PC-9 (cell line): ENCODE measurements around the gene WNT4. TPM values are rescaled to one million over a fixed set of nuclear protein-coding genes. Genes with fewer than 3 reads are reported as not detected.

ENCODE experiments used
- BruUV-seq: library from RNA; stranded (reverse); fragments of 400-500 nt; replicated peaks from 2 replicates; lab custom pipeline; 2021; lab: Mats Ljungman, UMichigan
- CTCF ChIA-PET: fragments of 300-600 bp; sonication (Branson Sonifier 250); formaldehyde crosslinking; loops from one replicate; lab custom pipeline; 2022; ENCODE audit warnings: antibody characterized with exemption; lab: Charles Lee
- POLR2A ChIA-PET: fragments of 300-600 bp; sonication (Branson Sonifier 250); formaldehyde crosslinking; loops from one replicate; lab custom pipeline; 2022; ENCODE audit warnings: antibody characterized with exemption; ENCODE audit not compliant: unreplicated experiment; lab: Charles Lee
- DNase-seq, 2 experiments: peaks; one replicate each; pipeline versions ENCODE4 v3.0.0 to v3.0.0-alpha.2; 2015 to 2022; ENCODE audit warnings: mixed read lengths in 1 of 2
- H2AFZ ChIP-seq: fragments of 200-600 bp; sonication (generic); 2 replicates; pipeline ENCODE4 v1.8.1; 2017; ENCODE audit warnings: antibody characterized with exemption
- H3F3A ChIP-seq: fragments of 200-600 bp; sonication (generic); 2 replicates; pipeline ENCODE4 v1.8.1; 2017; ENCODE audit warnings: antibody characterized with exemption, mild to moderate bottlenecking, low read depth; ENCODE audit not compliant: insufficient read depth
- H3K27ac ChIP-seq: fragments of 200-600 bp; sonication (generic); 2 replicates; pipeline ENCODE4 v1.6.1; 2016; ENCODE audit warnings: mixed run types
- H3K27me3 ChIP-seq: fragments of 200-600 bp; sonication (generic); 2 replicates; pipeline ENCODE4 v1.6.1; 2016; ENCODE audit warnings: low read depth, mixed run types; ENCODE audit not compliant: insufficient read depth
- H3K36me3 ChIP-seq: fragments of 200-600 bp; sonication (generic); 2 replicates; pipeline ENCODE4 v1.6.1; 2016; ENCODE audit warnings: low read depth, mixed run types
- H3K4me1 ChIP-seq: fragments of 200-600 bp; sonication (generic); replicated peaks from 2 replicates; pipeline ENCODE4 v1.6.1; 2016; ENCODE audit warnings: mixed run types; ENCODE audit not compliant: insufficient read depth
- H3K4me2 ChIP-seq: fragments of 200-600 bp; sonication (generic); 2 replicates; pipeline ENCODE4 v1.6.1; 2017; ENCODE audit warnings: mixed run types
- H3K4me3 ChIP-seq: fragments of 200-600 bp; sonication (generic); 2 replicates; pipeline ENCODE4 v1.6.1; 2016; ENCODE audit warnings: mixed run types
- H3K79me2 ChIP-seq: fragments of 200-600 bp; sonication (generic); 2 replicates; pipeline ENCODE4 v1.6.1; 2017; ENCODE audit warnings: low read depth, mixed run types
- H3K9me2 ChIP-seq: fragments of 200-600 bp; sonication (generic); 2 replicates; pipeline ENCODE4 v1.8.1; 2017; ENCODE audit warnings: mild to moderate bottlenecking; ENCODE audit not compliant: insufficient read depth
- H3K9me3 ChIP-seq: fragments of 200-600 bp; sonication (generic); 2 replicates; pipeline ENCODE4 v1.8.1; 2016; ENCODE audit warnings: low read depth; ENCODE audit not compliant: insufficient read depth
- H4K20me1 ChIP-seq: fragments of 200-600 bp; sonication (generic); 2 replicates; pipeline ENCODE4 v1.8.1; 2017; ENCODE audit not compliant: insufficient read depth
- EZH2 ChIP-seq: fragments of 200-600 bp; sonication (generic); IDR thresholded peaks from 2 replicates; pipeline ENCODE4 v1.8.0; 2017; ENCODE audit warnings: antibody characterized with exemption, low read depth
- intact Hi-C: fragments of 100-400 bp; cut with micrococcal nuclease; formaldehyde crosslinking; loops from one replicate; pipeline ENCODE4 v1.10.0; 2022; ENCODE audit not compliant: unreplicated experiment
- total RNA-seq: library from RNA; stranded (reverse); gene quantifications from 2 replicates; pipeline ENCODE4 v1.2.3, GENCODE V29; 2021
- TF ChIP-seq, protein P1 (sequence below): fragments of 200-600 bp; sonication (generic); conservative IDR thresholded peaks from 2 replicates; pipeline ENCODE4 v1.6.1; 2017; ENCODE audit warnings: mixed run types, antibody characterized with exemption, mild to moderate bottlenecking, moderate library complexity

Gene WNT4
- total RNA-seq, 1 experiment from 2014 or later: 0.83 TPM

DNA sequence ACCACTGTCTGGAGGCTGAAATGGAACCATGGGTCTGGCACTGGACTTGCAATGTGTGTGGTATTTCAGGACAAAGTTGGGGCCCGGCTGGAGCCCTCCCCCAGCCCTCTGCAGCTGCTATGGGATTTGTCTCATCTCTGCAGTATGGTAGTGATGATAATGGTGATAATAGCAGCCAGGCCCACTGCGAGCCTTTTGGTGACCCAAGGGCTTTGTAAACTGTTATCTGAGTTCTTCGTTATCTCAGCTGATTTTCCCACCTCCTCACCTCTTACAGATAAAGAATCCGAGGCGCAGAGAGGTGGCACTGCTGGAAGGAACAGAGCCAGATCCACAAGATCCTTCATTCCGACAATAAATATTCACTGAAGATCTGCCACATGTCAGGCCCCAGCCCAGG is 11.7 kb upstream of the WNT4 start:
- no peaks in the 10 kb centered on the region for H3F3A ChIP-seq
- no peaks in the 10 kb centered on the region for H3K36me3 ChIP-seq
- no peaks in the 10 kb centered on the region for H4K20me1 ChIP-seq
- H3K4me1 ChIP-seq: no peaks in the 10 kb centered on the region
- H3K9me3 ChIP-seq: no peaks in the 10 kb centered on the region
- no peak for DNase-seq
- H3K4me3 ChIP-seq: no peak overlapping the region
- no peak overlapping the region for H3K4me2 ChIP-seq
- H3K27me3 ChIP-seq: no peaks in the 10 kb centered on the region
- no peaks in the 10 kb centered on the region for H3K79me2 ChIP-seq
- CTCF ChIA-PET: no interaction called here
- no peak overlapping the region for H3K27ac ChIP-seq
- TF ChIP-seq, protein P1, sequence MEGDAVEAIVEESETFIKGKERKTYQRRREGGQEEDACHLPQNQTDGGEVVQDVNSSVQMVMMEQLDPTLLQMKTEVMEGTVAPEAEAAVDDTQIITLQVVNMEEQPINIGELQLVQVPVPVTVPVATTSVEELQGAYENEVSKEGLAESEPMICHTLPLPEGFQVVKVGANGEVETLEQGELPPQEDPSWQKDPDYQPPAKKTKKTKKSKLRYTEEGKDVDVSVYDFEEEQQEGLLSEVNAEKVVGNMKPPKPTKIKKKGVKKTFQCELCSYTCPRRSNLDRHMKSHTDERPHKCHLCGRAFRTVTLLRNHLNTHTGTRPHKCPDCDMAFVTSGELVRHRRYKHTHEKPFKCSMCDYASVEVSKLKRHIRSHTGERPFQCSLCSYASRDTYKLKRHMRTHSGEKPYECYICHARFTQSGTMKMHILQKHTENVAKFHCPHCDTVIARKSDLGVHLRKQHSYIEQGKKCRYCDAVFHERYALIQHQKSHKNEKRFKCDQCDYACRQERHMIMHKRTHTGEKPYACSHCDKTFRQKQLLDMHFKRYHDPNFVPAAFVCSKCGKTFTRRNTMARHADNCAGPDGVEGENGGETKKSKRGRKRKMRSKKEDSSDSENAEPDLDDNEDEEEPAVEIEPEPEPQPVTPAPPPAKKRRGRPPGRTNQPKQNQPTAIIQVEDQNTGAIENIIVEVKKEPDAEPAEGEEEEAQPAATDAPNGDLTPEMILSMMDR: no peak
- TF ChIP-seq EZH2: no peak
- H2AFZ ChIP-seq: no peak overlapping the region
- POLR2A ChIA-PET: no interaction called here
- no peaks in the 10 kb centered on the region for H3K9me2 ChIP-seq
- BruUV-seq: no TSS peak
- intact Hi-C loops: no loop called here

DNA sequence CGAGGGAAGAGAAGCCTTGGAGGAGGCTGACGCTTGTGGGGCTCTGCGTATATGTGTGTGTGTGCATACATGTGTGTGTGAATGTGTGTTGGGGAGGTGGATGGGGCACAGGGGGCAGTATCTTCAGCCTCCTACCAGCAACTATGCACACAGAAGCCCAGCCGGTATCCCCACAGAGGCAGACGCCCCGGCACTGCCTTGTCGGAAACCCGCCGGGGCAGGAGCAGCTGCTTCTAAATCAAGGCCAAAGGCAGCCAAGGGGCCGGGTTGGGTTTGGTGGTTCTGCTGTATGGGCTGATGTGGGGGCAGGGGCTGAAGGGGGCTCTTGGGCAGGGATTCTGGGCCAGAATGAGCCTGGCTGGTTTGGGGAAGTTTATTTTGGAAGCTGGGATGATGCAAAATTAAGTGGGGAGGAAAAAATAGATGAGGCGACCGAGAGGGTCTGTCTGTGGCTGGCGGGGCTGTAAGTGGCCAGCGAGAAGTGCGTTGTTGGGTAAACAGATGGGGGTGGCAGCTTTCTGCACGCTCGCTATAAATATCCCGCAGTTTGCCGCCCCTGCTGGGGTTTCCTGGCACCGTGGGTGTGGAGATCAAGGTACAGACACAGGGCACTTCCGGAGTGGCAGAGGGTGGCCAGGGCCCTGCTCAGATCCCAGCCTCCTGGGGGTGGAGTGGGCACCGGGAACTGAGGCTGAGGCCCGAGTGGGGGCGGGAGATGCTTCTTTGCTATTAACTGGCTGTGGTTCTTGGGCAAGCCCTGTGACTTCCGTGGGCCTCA is 11.0 kb upstream of the WNT4 start:
- Histone ChIP-seq H3K79me2 (no peaks in the 10 kb centered on the region), H3K4me1 (no peaks in the 10 kb centered on the region), H3K27ac (no peak overlapping the region), H3K9me3 (no peaks in the 10 kb centered on the region), H3K4me3 (no peak overlapping the region), H3K9me2 (no peaks in the 10 kb centered on the region), H3K36me3 (no peaks in the 10 kb centered on the region), H4K20me1 (no peaks in the 10 kb centered on the region), H2AFZ (no peak overlapping the region), H3F3A (no peaks in the 10 kb centered on the region), H3K27me3 (no peaks in the 10 kb centered on the region), H3K4me2 (no peak overlapping the region)
- intact Hi-C loops: no loop called here
- TF ChIP-seq, protein P1: no peak
- TF ChIP-seq EZH2: no peak
- CTCF ChIA-PET: no interaction called here
- POLR2A ChIA-PET: no interaction called here
- no peak for DNase-seq
- no TSS peak for BruUV-seq

DNA sequence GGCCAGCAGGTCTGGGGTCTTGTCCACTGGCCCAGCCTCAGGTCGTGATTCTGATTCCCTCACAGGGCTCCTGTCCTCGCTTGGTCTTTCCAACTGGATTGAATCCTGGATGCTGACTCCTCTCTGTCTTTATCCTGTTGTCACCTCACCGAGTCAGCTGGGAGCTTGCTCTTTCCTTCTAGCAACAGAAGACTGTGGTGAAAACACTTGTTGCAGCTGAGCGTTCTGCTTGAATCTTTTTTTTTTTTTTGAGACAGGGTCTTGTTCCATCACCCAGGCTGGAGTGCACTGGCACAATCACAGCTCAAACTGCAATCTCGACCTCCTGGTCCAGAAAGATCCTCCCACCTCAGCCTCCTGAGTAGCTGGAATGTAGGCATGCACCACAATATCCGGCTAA is 8.0 kb upstream of the WNT4 start:
- TF ChIP-seq, protein P1: no peak
- no peak for TF ChIP-seq EZH2
- no peak overlapping the region for H3K4me2 ChIP-seq
- H3K4me3 ChIP-seq: no peak overlapping the region
- CTCF ChIA-PET: no interaction called here
- H3F3A ChIP-seq: no peaks in the 10 kb centered on the region
- no peak for DNase-seq
- H3K36me3 ChIP-seq: no peaks in the 10 kb centered on the region
- BruUV-seq: no TSS peak
- H4K20me1 ChIP-seq: no peaks in the 10 kb centered on the region
- H3K79me2 ChIP-seq: no peaks in the 10 kb centered on the region
- H3K4me1 ChIP-seq: no peaks in the 10 kb centered on the region
- POLR2A ChIA-PET: no interaction called here
- no peak overlapping the region for H3K27ac ChIP-seq
- H3K9me2 ChIP-seq: no peaks in the 10 kb centered on the region
- no peaks in the 10 kb centered on the region for H3K27me3 ChIP-seq
- H3K9me3 ChIP-seq: no peaks in the 10 kb centered on the region
- intact Hi-C loops: no loop called here
- no peak overlapping the region for H2AFZ ChIP-seq
